Measurements from ENCODE around the gene CHRNA7. TPM values are rescaled to one million over a fixed set of nuclear protein-coding genes. Genes with fewer than 3 reads are reported as not detected.

Gene CHRNA7
- polyA plus RNA-seq, 3 donors = 1.2 to 2.6 (median 1.8) TPM

DNA sequence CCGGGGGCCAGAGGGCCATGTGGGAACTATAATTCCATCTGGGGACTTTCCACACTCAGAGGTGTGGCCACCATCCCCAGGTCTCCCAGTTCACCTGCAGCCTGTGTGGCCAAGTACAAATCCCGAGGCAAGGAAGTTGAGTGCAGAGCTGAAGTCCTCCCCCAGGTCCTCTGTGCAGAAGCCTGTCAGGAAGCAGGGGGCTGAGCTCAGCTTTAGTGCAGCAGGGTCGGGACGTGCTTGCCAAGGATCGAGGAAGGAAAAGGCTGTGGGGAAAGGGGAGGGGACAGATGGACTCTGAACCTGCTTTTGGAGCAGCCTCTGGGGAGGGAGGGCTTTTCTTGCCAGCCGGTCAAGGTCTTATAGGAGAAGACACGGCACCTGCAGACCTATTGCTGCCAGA lies 67.7 kb downstream of the CHRNA7 start:
- Histone ChIP-seq H3K27me3 (ENCODE audit: control insufficient read depth in 2 of 2, insufficient read depth in 2 of 2, low read length in 2 of 2) (no peaks in the 10 kb centered on the region), H4K20me1 (ENCODE audit: insufficient read depth, low read length) (no peaks in the 10 kb centered on the region), H2AFZ (ENCODE audit: insufficient read depth, low read depth, low read length, poor library complexity, severe bottlenecking) (no peak overlapping the region), H3K36me3 (replicated peaks in 1 of 2; ENCODE audit: control insufficient read depth in 1 of 2, insufficient read depth in 2 of 2, low read length in 2 of 2) (no peaks in the 10 kb centered on the region), H3K79me2 (ENCODE audit: insufficient read depth, low read length) (no peaks in the 10 kb centered on the region), H3K9ac (ENCODE audit: insufficient read depth, low read length, poor library complexity, severe bottlenecking) (no peak overlapping the region), H3K27ac (ENCODE audit: low read depth in 1 of 2, low read length in 2 of 2) (no peak overlapping the region), H3K9me3 (replicated peaks in 1 of 2; ENCODE audit: control insufficient read depth in 1 of 2, insufficient read depth in 1 of 2, low read length in 2 of 2) (no peaks in the 10 kb centered on the region), H3K4me3 (replicated peaks in 1 of 3; ENCODE audit: low read depth in 2 of 3, low read length in 3 of 3) (no peak overlapping the region), H3K4me1 (ENCODE audit: control insufficient read depth in 1 of 2, insufficient read depth in 2 of 2, low read length in 2 of 2) (no peaks in the 10 kb centered on the region), H3K4me2 (replicated peaks; ENCODE audit: extremely low read depth, low read length, poor library complexity, severe bottlenecking) (no peak overlapping the region)
- 11% methylated on average over 7 of the region's 7 CpGs for WGBS (ENCODE audit: insufficient coverage)
- H3K27ac Mint-ChIP-seq = no peak overlapping the region
- H3K4me3 Mint-ChIP-seq = no peak overlapping the region
- intact Hi-C loops (cut with micrococcal nuclease) = no loop called here
- TF ChIP-seq CTCF (IDR thresholded peaks at IDR 0.05) = no peak
- no peaks in the 10 kb centered on the region for H3K36me3 Mint-ChIP-seq
- no peak for DNase-seq
- peaks cover 6 to 10% (median 6%) of the 10 kb centered on the region in 3 donors for H3K27me3 Mint-ChIP-seq (ENCODE audit: low read depth in 3 of 3)
- H3K9me3 Mint-ChIP-seq = no peaks in the 10 kb centered on the region
- no peaks in the 10 kb centered on the region for H3K4me1 Mint-ChIP-seq

DNA sequence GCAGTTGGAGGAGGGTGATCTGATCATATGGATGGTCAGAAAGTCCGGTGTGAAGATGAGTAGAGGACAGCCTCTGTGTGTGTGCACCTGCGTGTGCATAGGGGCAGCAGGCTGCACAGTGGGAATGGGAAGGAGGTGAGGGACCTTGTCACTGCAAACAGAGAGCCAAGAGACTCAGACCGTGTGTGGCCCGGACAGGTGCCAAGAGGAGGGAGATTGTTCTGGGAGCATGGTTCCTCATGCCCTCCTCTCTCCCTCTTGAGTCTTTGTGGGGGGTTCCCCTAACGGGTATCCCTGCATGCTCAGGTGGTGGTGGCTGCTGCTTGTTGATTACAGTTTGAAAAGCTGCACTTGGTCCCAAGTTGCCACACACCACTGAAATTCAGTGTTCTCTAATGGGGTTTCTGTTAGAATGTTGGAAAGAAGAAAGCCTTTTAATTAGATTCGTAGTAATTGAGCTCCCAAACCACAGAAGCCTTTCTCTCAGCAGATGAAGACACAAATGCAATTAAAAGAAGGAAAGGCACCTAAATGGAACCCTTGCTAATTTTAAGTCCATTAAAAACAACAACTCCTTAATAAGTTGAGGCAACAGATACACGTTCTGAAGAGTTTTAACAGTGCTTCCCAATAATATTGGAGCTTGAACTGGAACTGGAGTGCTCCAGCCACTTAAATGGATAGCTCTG lies 68.9 kb downstream of the CHRNA7 start:
- H3K79me2 ChIP-seq (ENCODE audit: insufficient read depth, low read length) = no peaks in the 10 kb centered on the region
- H3K36me3 ChIP-seq (replicated peaks in 1 of 2; ENCODE audit: control insufficient read depth in 1 of 2, insufficient read depth in 2 of 2, low read length in 2 of 2) = no peaks in the 10 kb centered on the region
- intact Hi-C loops (cut with micrococcal nuclease) = no loop called here
- no peak overlapping the region for H3K4me2 ChIP-seq (replicated peaks; ENCODE audit: extremely low read depth, low read length, poor library complexity, severe bottlenecking)
- H3K4me3 ChIP-seq (replicated peaks in 1 of 3; ENCODE audit: low read depth in 2 of 3, low read length in 3 of 3) = no peak overlapping the region
- 31% methylated on average over 2 of the region's 7 CpGs for WGBS (ENCODE audit: insufficient coverage)
- no peak overlapping the region for H2AFZ ChIP-seq (ENCODE audit: insufficient read depth, low read depth, low read length, poor library complexity, severe bottlenecking)
- Mint-ChIP-seq H3K4me3 (no peak overlapping the region), H3K36me3 (no peaks in the 10 kb centered on the region), H3K4me1 (no peaks in the 10 kb centered on the region), H3K27ac (no peak overlapping the region), H3K27me3 (ENCODE audit: low read depth in 3 of 3) (peaks cover 7 to 8% (median 8%) of the 10 kb centered on the region in 3 donors), H3K9me3 (no peaks in the 10 kb centered on the region)
- no peak overlapping the region for H3K9ac ChIP-seq (ENCODE audit: insufficient read depth, low read length, poor library complexity, severe bottlenecking)
- no peaks in the 10 kb centered on the region for H3K27me3 ChIP-seq (ENCODE audit: control insufficient read depth in 2 of 2, insufficient read depth in 2 of 2, low read length in 2 of 2)
- H3K27ac ChIP-seq (ENCODE audit: low read depth in 1 of 2, low read length in 2 of 2) = no peak overlapping the region
- TF ChIP-seq CTCF (IDR thresholded peaks at IDR 0.05) = no peak
- no peak for DNase-seq
- no peaks in the 10 kb centered on the region for H4K20me1 ChIP-seq (ENCODE audit: insufficient read depth, low read length)
- no peaks in the 10 kb centered on the region for H3K9me3 ChIP-seq (replicated peaks in 1 of 2; ENCODE audit: control insufficient read depth in 1 of 2, insufficient read depth in 1 of 2, low read length in 2 of 2)
- no peaks in the 10 kb centered on the region for H3K4me1 ChIP-seq (ENCODE audit: control insufficient read depth in 1 of 2, insufficient read depth in 2 of 2, low read length in 2 of 2)
